Measurements from ENCODE around the gene RNF175. TPM values are rescaled to one million over a fixed set of nuclear protein-coding genes. Genes with fewer than 3 reads are reported as not detected.

Gene RNF175
- total RNA-seq, 1 donor from 2014 or later, result 4.3 TPM

DNA sequence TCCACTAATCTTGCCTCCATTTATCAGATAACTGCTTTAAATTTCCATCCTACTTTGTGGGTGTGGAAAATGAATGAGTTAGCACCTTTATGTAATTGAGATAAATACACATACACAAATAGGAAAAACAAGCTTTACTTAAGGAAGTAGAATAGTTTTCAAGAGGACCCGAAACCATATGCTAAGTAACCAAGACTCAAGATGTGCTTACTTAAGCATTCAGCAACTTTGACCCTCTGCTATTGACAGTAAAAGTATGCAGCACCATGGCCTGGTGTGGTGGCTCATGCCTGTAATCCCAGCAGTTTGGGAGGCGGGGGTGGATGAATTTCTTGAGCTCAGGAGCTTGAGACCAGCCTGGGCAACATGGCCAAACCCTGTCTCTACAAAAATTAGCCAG is 29.9 kb downstream of the RNF175 start:
- peaks cover 2% of the 10 kb centered on the region for H3K27me3 Mint-ChIP-seq (ENCODE audit: low read depth)
- H3K36me3 Mint-ChIP-seq, result no peaks in the 10 kb centered on the region
- no peak for TF ChIP-seq CTCF (IDR thresholded peaks at IDR 0.05; ENCODE audit: unreplicated experiment)
- H3K4me1 Mint-ChIP-seq, result peaks cover 3% of the 10 kb centered on the region
- no peak overlapping the region for H3K27ac Mint-ChIP-seq
- H3K9me3 Mint-ChIP-seq, result no peaks in the 10 kb centered on the region
- H3K4me3 Mint-ChIP-seq, result no peak overlapping the region
- no peak for DNase-seq (ENCODE audit: low spot score in 2 of 2, unreplicated experiment in 2 of 2)

- Mint-ChIP-seq H3K9me3 (no peaks in the 10 kb centered on the region), H3K4me1 (peaks cover 3% of the 10 kb centered on the region), H3K27ac (no peak overlapping the region), H3K27me3 (ENCODE audit: low read depth) (peaks cover 4% of the 10 kb centered on the region), H3K36me3 (no peaks in the 10 kb centered on the region), H3K4me3 (no peak overlapping the region)
- TF ChIP-seq CTCF (IDR thresholded peaks at IDR 0.05; ENCODE audit: unreplicated experiment), result no peak
- no peak for DNase-seq (ENCODE audit: low spot score in 2 of 2, unreplicated experiment in 2 of 2)
These were observed 31.2 kb downstream of the RNF175 start for GRCh38 chr4:153728660-153729059.

DNA sequence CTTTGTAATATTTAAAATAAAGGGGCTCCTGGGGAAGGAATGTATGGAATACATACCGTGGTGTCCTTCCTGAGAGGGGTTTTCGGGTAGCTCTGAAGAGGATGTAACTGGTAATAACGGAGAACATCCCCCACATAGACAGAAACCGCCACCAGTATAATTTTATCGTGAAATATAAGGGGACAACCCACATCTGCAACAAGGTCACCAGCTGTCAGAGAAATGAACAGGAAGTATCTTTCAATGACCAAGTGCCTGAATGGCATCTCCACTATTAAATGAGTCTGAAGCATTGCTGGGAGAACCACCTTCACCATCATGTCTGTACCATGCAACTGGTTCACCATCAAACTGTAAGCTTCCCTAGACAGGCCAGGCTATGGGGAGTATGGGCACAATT is 31.7 kb downstream of the RNF175 start:
- H3K4me1 Mint-ChIP-seq, result peaks cover 3% of the 10 kb centered on the region
- H3K27me3 Mint-ChIP-seq (ENCODE audit: low read depth), result peaks cover 4% of the 10 kb centered on the region
- no peaks in the 10 kb centered on the region for H3K36me3 Mint-ChIP-seq
- H3K9me3 Mint-ChIP-seq, result no peaks in the 10 kb centered on the region
- no peak for DNase-seq (ENCODE audit: low spot score in 2 of 2, unreplicated experiment in 2 of 2)
- TF ChIP-seq CTCF (IDR thresholded peaks at IDR 0.05; ENCODE audit: unreplicated experiment), result no peak
- H3K27ac Mint-ChIP-seq, result no peak overlapping the region
- H3K4me3 Mint-ChIP-seq, result no peak overlapping the region

DNA sequence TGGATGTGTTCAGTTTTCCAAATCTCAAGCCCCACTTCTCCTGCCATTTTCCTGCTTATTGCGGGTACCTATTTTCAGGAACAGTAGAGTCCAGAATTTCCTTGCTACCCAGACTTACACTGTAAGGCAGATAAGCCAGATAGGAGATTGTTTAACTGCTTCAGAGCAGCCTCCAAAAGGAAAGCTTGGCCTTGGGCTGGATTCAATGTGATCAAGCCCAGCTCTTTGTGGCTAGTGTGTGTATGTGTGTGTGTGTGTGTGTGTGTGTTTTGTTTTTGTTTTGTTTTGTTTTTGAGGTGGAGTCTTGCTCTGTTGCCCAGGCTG is 34.0 kb downstream of the RNF175 start:
- no peak for DNase-seq (ENCODE audit: low spot score in 2 of 2, unreplicated experiment in 2 of 2)
- no peaks in the 10 kb centered on the region for H3K4me1 Mint-ChIP-seq
- TF ChIP-seq CTCF (IDR thresholded peaks at IDR 0.05; ENCODE audit: unreplicated experiment), result no peak
- H3K9me3 Mint-ChIP-seq, result no peaks in the 10 kb centered on the region
- no peak overlapping the region for H3K27ac Mint-ChIP-seq
- peaks cover 5% of the 10 kb centered on the region for H3K27me3 Mint-ChIP-seq (ENCODE audit: low read depth)
- no peak overlapping the region for H3K4me3 Mint-ChIP-seq
- H3K36me3 Mint-ChIP-seq, result no peaks in the 10 kb centered on the region

DNA sequence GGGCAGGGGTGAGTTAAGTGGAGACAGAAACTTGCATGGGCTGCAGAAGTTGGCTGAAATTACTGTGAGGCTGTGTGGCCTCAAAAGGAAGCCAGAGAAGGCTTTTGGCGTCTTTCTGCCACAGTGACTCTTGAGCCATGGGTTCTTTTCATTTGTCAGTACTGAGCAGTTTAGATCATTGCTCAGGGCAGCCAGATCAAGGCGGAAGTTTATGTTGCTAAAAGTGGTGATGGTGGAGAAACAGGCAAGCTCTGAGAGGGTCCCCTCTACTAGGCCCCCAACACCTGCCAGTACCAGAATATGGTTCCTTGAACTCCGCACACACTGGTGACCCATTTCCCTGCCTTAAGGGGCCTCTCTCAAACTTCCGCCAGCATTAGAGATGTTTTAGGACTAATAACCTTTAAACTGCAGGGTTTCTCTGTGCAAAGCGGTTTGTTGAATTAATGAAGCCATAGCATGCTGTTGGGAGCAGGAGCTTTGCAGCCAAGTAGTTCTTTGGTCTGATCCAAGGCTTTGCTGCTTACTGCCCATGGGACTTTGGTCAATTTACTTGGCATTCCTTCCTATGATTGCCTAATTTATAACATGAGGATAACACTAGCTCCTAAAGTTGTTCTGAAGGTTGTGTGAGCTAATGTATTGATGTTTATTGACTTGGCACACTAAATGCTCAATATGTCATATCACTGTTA is 34.5 kb downstream of the RNF175 start:
- no peak for DNase-seq (ENCODE audit: low spot score in 2 of 2, unreplicated experiment in 2 of 2)
- H3K4me1 Mint-ChIP-seq, result no peaks in the 10 kb centered on the region
- H3K36me3 Mint-ChIP-seq, result no peaks in the 10 kb centered on the region
- no peak for TF ChIP-seq CTCF (IDR thresholded peaks at IDR 0.05; ENCODE audit: unreplicated experiment)
- no peaks in the 10 kb centered on the region for H3K9me3 Mint-ChIP-seq
- H3K27me3 Mint-ChIP-seq (ENCODE audit: low read depth), result peaks cover 5% of the 10 kb centered on the region
- no peak overlapping the region for H3K27ac Mint-ChIP-seq
- no peak overlapping the region for H3K4me3 Mint-ChIP-seq

- no peaks in the 10 kb centered on the region for H3K36me3 Mint-ChIP-seq
- no peak overlapping the region for H3K27ac Mint-ChIP-seq
- H3K4me3 Mint-ChIP-seq, result no peak overlapping the region
- H3K4me1 Mint-ChIP-seq, result no peaks in the 10 kb centered on the region
- H3K9me3 Mint-ChIP-seq, result no peaks in the 10 kb centered on the region
- DNase-seq (ENCODE audit: low spot score in 2 of 2, unreplicated experiment in 2 of 2), result no peak
- no peak for TF ChIP-seq CTCF (IDR thresholded peaks at IDR 0.05; ENCODE audit: unreplicated experiment)
- peaks cover 5% of the 10 kb centered on the region for H3K27me3 Mint-ChIP-seq (ENCODE audit: low read depth)
These were observed 35.2 kb downstream of the RNF175 start for GRCh38 chr4:153724606-153725005.

Data from mesothelial cell of epicardium (in vitro differentiated cells).